GM18499 (cell line): ENCODE measurements around the gene ALDH8A1.

Experiments
- ATAC-seq: cut with Tn5 transposase; IDR thresholded peaks from one replicate; pipeline ENCODE4 v1.9.1; 2021; ENCODE audit warnings: moderate number of reproducible peaks; ENCODE audit not compliant: insufficient read depth, unreplicated experiment

The ALDH8A1 gene, protein sequence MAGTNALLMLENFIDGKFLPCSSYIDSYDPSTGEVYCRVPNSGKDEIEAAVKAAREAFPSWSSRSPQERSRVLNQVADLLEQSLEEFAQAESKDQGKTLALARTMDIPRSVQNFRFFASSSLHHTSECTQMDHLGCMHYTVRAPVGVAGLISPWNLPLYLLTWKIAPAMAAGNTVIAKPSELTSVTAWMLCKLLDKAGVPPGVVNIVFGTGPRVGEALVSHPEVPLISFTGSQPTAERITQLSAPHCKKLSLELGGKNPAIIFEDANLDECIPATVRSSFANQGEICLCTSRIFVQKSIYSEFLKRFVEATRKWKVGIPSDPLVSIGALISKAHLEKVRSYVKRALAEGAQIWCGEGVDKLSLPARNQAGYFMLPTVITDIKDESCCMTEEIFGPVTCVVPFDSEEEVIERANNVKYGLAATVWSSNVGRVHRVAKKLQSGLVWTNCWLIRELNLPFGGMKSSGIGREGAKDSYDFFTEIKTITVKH

DNA sequence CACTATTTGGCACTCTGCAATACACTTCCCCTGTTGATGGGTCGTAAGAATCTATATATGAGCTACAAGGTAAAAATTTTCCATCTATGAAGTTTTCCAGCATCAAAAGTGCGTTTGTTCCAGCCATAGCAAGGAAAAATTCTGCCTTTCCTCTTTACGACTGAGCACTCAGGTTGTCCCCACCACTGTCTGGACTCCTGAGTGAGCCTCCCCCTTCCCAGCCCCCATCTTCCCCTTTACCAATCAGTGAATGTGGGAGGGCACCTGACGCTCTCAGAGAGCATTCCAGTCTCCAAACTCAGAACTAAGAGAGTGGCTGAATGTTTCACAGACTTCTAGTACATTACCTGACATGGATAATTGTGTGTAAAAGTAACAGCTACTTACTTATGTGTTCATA is at the start of gene ALDH8A1:
Gene ALDH8A1 (minus strand): TSS at position 175 of the 400 bp plus-strand sequence. CDS start 48 bp downstream, at position 127.
- ATAC-seq = no peak

- ATAC-seq = no peak
Observed at GRCh38 chr6:134999107-134999506, 49.2 kb upstream of the ALDH8A1 start.

DNA sequence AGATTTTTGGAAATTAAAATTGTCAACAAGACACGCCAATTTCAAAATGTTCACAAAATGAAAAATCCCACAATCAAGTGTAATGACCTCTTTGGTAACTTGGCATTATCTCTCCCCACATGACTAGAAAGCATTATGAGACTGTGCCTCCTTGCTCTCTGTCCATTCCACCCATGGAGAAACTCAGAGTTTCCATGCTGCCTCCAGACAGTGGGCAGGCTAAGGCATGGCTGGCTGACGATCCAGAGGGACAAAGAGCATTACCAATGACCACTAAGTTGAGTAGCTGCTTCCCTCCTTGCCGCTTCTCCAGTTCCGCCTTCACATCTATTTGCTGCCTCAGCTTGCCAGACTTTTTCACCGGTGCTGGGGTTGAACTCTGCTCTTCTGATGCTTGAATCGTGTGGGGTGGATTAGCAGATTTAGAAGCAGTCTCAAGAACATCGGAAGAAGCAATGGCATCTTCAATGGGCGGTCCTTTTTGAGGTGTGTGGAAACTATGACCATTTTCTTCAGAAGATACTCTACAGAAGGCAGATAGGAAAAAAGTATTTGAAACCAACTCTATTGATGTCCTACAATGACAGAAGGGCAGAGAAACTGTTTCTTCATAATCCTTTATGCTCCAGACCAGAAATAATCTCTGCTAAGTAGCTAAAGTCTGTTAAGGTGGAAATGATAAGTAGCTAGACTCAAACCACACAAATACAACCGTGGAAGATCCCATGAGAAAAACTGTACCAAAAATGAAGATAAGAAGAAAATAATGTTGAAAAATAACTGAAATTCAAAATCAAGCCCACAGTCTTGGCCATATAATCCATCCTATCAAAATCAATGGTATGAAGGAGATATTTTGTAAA is 47.5 kb upstream of the ALDH8A1 start:
- ATAC-seq = no peak

DNA sequence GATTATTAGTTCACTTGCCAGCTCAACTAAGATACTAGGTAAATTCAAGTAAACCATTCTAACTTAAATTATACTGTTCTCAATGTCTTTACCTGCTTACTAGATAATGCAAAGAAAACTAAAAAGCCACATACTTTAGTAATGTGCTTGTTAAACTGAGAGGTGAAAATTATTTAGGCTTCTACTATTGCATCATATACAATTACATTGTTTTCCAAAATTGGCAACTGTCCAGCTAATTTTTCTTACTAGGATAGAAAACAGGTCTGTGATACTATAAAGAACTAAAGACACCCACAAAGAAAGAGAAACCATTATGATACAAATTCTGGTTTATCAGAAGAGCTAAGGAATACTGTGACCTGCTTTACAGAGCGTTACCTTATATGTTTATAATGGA is 45.6 kb upstream of the ALDH8A1 start:
- ATAC-seq = no peak

DNA sequence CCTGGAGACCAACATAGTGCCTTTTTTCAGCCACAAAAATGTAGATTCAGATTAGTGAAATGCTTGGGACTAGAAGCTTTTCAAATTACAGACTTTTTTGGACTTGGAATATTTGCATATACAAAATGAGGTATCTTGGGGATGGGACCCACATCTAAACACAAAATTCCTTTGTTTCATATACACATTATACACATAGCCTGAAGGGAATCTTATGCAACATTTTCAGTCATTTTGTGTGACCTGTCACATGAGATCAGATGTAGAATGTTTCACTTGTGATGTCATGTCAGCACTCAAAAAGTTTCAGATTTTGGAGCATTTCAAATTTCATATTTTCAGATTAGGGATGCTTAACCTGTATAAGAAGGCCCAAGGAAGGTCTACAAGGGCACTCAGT is 44.5 kb upstream of the ALDH8A1 start:
- ATAC-seq = no peak

GRCh38 chr6:134992155-134992554 is 42.3 kb upstream of the ALDH8A1 start:
- no peak for ATAC-seq

- ATAC-seq = no peak
Observed at GRCh38 chr6:134990262-134990661, 40.4 kb upstream of the ALDH8A1 start.

DNA sequence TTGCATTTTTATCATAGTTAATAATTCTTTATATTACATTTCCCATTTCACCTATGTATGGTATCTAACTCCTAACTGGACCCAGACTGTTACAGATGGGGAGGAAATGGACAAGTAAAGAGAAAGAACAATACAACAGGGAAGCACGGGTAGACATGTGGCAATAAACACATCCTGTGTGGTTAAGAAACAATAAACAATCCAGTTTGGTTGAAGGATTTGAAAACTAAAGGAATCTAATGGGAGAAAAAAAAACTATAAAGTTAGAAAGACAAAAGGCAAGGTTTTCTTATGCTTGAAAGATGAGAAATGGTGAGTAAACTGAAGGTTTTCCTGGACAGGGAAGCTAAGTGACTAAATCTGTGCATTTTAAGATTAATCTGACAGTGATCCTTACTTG is 34.9 kb upstream of the ALDH8A1 start:
- ATAC-seq = no peak

DNA sequence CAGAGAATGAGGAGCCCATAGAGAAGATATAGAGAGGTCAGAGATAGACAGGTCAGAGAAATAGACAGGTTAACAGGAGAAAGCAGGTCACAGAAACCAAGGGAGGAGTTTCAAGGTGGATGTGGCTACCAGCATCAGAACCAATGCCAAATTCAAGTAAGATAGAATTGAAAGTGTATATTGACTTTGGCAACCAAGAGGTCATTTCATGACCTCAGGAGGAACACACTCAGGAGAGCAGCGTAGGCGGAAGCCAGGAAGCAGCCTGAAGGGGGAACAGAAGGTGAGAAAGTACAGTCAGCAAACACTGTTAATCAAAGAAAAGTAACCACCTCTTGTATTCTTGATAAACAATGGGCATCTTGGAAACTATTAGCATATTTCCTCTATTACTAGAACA is 33.9 kb upstream of the ALDH8A1 start:
- no peak for ATAC-seq

- ATAC-seq = no peak
Observed at GRCh38 chr6:134982161-134982560, 32.3 kb upstream of the ALDH8A1 start.

DNA sequence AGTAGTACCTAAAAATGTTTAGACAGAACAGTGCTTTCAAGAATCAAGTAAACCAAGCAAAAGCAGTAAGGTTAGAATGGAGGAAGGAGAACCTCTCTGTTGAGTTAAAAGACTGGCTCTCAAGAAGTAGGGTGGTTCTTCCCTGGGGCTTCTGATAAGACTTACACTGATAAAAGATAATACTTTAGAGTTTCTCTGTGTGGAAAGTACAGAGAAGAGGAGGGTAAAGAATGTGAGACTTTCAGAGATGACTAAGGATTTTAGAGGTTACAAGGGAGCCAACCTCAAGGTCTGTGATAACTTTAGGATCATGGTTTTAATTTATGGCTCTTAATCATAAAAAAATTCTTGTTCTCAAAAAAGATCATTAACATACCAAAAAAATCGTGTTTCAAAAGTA is 30.9 kb upstream of the ALDH8A1 start:
- ATAC-seq = no peak

GRCh38 chr6:134979142-134979541 is 29.2 kb upstream of the ALDH8A1 start:
- peak; percentile 84 for ATAC-seq

DNA sequence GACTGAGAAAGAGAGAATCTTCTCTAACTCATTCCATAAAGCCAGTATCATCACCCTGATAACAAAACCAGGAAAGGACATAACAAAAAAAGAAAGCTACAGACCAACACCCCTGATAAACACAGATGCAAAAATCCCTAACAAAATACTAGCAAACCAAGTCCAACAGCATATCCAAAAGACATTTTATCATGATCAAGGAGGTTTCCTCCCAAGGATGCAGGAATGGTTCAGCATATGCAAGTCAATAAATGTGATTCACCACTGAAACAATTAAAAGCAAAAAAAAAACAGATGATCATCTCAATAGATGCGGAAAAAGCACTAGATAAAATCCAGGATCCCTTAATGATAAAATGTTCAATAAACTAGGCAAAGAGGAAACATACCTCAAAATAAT is 24.5 kb upstream of the ALDH8A1 start:
- ATAC-seq = no peak

GRCh38 chr6:134967711-134968110 is 17.8 kb upstream of the ALDH8A1 start:
- no peak for ATAC-seq

- no peak for ATAC-seq
Observed at GRCh38 chr6:134964451-134965203, 14.7 kb upstream of the ALDH8A1 start.

GRCh38 chr6:134962421-134962820 is 12.5 kb upstream of the ALDH8A1 start:
- no peak for ATAC-seq

- ATAC-seq = no peak
Observed at GRCh38 chr6:134961366-134961765, 11.5 kb upstream of the ALDH8A1 start.

- no peak for ATAC-seq
Observed at GRCh38 chr6:134959603-134960002, 9.7 kb upstream of the ALDH8A1 start.

DNA sequence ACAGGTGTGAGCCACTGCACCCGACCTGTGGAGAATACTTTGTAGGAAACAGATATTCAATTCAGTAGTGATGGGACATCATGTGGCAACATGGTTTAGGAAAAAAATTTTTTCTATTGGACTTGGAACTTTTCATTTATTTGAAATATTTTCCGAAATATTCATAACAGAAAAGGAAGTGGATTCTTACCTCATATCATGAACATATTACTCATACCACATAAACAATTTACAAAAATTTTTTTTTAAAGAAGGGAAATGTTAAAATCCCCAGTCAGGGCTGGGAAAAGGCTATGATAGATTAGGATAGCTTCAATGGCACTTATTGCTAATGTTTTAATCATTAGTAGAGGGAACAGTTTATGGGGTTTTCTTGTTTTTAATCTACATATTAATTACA is 6.8 kb upstream of the ALDH8A1 start:
- ATAC-seq = no peak

- no peak for ATAC-seq
Observed at GRCh38 chr6:134956032-134956431, 6.1 kb upstream of the ALDH8A1 start.
